ENCODE measurements around the gene CFAP100.
A peak's percentile ranks its signal among the peaks of the same experiment; 100 is the strongest.

CFAP100 gene

GRCh38 chr3:126466886-126467610 lies 72.3 kb downstream of the CFAP100 start:
- DNase-seq, result no peak

GRCh38 chr3:126467611-126467955 lies 72.9 kb downstream of the CFAP100 start:
- DNase-seq, result no peak

- no peak for DNase-seq
These were observed 73.6 kb downstream of the CFAP100 start for GRCh38 chr3:126468028-126468891.

- no peak for DNase-seq
These were observed 74.8 kb downstream of the CFAP100 start for GRCh38 chr3:126469479-126469878.

- DNase-seq, result peak in 1 of 2 experiments; percentile 41
These were observed 77.7 kb downstream of the CFAP100 start for GRCh38 chr3:126472277-126473006.

GRCh38 chr3:126473292-126474168 lies 78.8 kb downstream of the CFAP100 start:
- peak in 1 of 2 experiments; percentile 29 for DNase-seq

GRCh38 chr3:126474498-126475412 lies 80.0 kb downstream of the CFAP100 start:
- DNase-seq, result peak; percentile 37 to 68

- peak; percentile 74 to 97 for DNase-seq
These were observed 80.9 kb downstream of the CFAP100 start, which contains the start of gene ZXDC for GRCh38 chr3:126475413-126476114. Gene ZXDC, minus strand, starts transcription at chr3:126475891. Its CDS starts 26 bp downstream, at chr3:126475865.

GRCh38 chr3:126476166-126477060 lies 81.7 kb downstream of the CFAP100 start:
- peak; percentile 43 to 87 for DNase-seq

- no peak for DNase-seq
These were observed 82.3 kb downstream of the CFAP100 start for GRCh38 chr3:126477061-126477380.

GRCh38 chr3:126478581-126479310 lies 84.0 kb downstream of the CFAP100 start:
- no peak for DNase-seq

GRCh38 chr3:126479642-126480041 lies 84.9 kb downstream of the CFAP100 start:
- DNase-seq, result no peak

- no peak for DNase-seq
These were observed 85.5 kb downstream of the CFAP100 start for GRCh38 chr3:126480206-126480605.

GRCh38 chr3:126480861-126481260 lies 86.2 kb downstream of the CFAP100 start:
- no peak for DNase-seq

GRCh38 chr3:126481808-126482502 lies 87.2 kb downstream of the CFAP100 start:
- DNase-seq, result no peak

GRCh38 chr3:126482503-126483255 lies 88.0 kb downstream of the CFAP100 start:
- no peak for DNase-seq

GRCh38 chr3:126483321-126483761 lies 88.6 kb downstream of the CFAP100 start:
- DNase-seq, result no peak

All from NCI-H526 (cell line).